ENCODE data around the gene DNAJC6. TPM values are rescaled to one million over a fixed set of nuclear protein-coding genes. Genes with fewer than 3 reads are reported as not detected.

Gene DNAJC6
- total RNA-seq, 1 donor from 2014 or later, result 0.67 TPM

GRCh38 chr1:65269612-65270011 lies 39.7 kb upstream of the DNAJC6 start:
- Mint-ChIP-seq H3K27ac (no peak overlapping the region), H3K4me3 (no peak overlapping the region), H3K9me3 (no peaks in the 10 kb centered on the region), H3K4me1 (peaks cover 12% of the 10 kb centered on the region), H3K36me3 (ENCODE audit: low read depth) (no peaks in the 10 kb centered on the region), H3K27me3 (peaks cover 26% of the 10 kb centered on the region)
- ChIA-PET CTCF (no interaction called here), POLR2A (no interaction called here)
- TF ChIP-seq CTCF (IDR thresholded peaks at IDR 0.05), result no peak
- DNase-seq, result no peak
- no peak for ATAC-seq (ENCODE audit: low read depth)
- intact Hi-C loops (cut with micrococcal nuclease), result no loop called here

GRCh38 chr1:65276197-65276939 lies 33.0 kb upstream of the DNAJC6 start:
- CTCF ChIA-PET, result no interaction called here
- peaks cover 17% of the 10 kb centered on the region for H3K27me3 Mint-ChIP-seq
- no peaks in the 10 kb centered on the region for H3K9me3 Mint-ChIP-seq
- ATAC-seq (ENCODE audit: low read depth), result no peak
- intact Hi-C loops (cut with micrococcal nuclease), result no loop called here
- H3K4me1 Mint-ChIP-seq, result no peaks in the 10 kb centered on the region
- no peak overlapping the region for H3K27ac Mint-ChIP-seq
- TF ChIP-seq CTCF (IDR thresholded peaks at IDR 0.05), result no peak
- no peak for DNase-seq
- H3K4me3 Mint-ChIP-seq, result no peak overlapping the region
- POLR2A ChIA-PET, result no interaction called here
- H3K36me3 Mint-ChIP-seq (ENCODE audit: low read depth), result no peaks in the 10 kb centered on the region

GRCh38 chr1:65277605-65278347 lies 31.6 kb upstream of the DNAJC6 start:
- ChIA-PET CTCF (no interaction called here), POLR2A (no interaction called here)
- no peaks in the 10 kb centered on the region for H3K36me3 Mint-ChIP-seq (ENCODE audit: low read depth)

GRCh38 chr1:65278376-65279069 lies 30.8 kb upstream of the DNAJC6 start:
- ATAC-seq (ENCODE audit: low read depth) (no peak), DNase-seq (no peak)
- TF ChIP-seq CTCF (IDR thresholded peaks at IDR 0.05), result no peak
- Mint-ChIP-seq H3K9me3 (no peaks in the 10 kb centered on the region), H3K36me3 (ENCODE audit: low read depth) (no peaks in the 10 kb centered on the region), H3K27me3 (peaks cover 18% of the 10 kb centered on the region), H3K4me1 (no peaks in the 10 kb centered on the region), H3K27ac (no peak overlapping the region), H3K4me3 (no peak overlapping the region)
- ChIA-PET CTCF (no interaction called here), POLR2A (no interaction called here)
- intact Hi-C loops (cut with micrococcal nuclease), result no loop called here

More at GRCh38 chr1:65277605-65278347, 31.6 kb upstream of the DNAJC6 start:
- ATAC-seq (ENCODE audit: low read depth) (no peak), DNase-seq (no peak)
- no peak for TF ChIP-seq CTCF (IDR thresholded peaks at IDR 0.05)
- intact Hi-C loops (cut with micrococcal nuclease), result no loop called here
- Mint-ChIP-seq H3K27ac (no peak overlapping the region), H3K4me1 (no peaks in the 10 kb centered on the region), H3K4me3 (no peak overlapping the region), H3K9me3 (no peaks in the 10 kb centered on the region), H3K27me3 (peaks cover 17% of the 10 kb centered on the region)

Data from activated B cell treated with CpG ODN at 0.5 μM for 24 hours (primary cell).